ENCODE measurements around the gene SMC3. TPM values are rescaled to one million over a fixed set of nuclear protein-coding genes. Genes with fewer than 3 reads are reported as not detected.
A peak's percentile ranks its signal among the peaks of the same experiment; 100 is the strongest.

SMC3 gene
- total RNA-seq, 1 experiment from 2014 or later = 18.4 TPM

DNA sequence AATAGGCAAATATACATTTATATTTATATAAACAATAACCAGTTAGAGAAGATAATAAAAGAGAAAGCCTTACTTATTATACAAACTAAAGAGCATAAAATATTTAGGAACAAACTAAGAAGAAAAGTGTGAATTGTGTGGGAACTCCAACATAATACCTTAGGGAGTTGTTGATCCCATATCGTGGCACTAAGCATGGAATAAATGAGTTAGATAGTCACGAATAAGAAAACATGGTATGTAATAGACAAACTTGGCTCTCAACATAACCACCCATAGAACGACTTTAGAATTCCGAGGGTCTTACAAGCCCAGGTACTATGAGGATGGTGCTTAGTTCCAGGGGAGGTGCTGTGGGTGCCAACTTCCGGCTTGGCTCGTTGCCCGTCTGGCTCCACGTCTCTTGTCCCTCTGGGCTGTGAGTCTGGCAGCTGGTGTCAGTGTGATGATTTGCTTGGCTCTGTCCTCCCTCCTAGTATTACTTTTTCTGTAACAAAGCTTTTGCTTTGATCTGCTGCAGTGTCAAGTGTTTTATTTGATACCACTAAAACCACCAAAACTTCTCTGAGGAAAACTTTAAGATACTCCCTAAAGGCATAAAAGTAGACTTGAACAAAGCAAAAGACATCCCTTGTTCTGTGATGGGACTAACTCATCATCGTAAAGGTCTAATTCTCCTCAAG is 67.2 kb downstream of the SMC3 start:
- H3K4me2 ChIP-seq (ENCODE audit: low read length) = peak overlapping the region; percentile 67
- no peak overlapping the region for H3K4me3 ChIP-seq (ENCODE audit: low read length)
- H3K4me1 ChIP-seq (ENCODE audit: insufficient read depth, low read length) = peaks cover 20% of the 10 kb centered on the region
- DNase-seq (peak; percentile 34), ATAC-seq (peak; percentile 74)
- CTCF ChIA-PET = no interaction called here
- no peaks in the 10 kb centered on the region for H3K36me3 ChIP-seq (ENCODE audit: low read depth, low read length)
- TF ChIP-seq, protein P1, sequence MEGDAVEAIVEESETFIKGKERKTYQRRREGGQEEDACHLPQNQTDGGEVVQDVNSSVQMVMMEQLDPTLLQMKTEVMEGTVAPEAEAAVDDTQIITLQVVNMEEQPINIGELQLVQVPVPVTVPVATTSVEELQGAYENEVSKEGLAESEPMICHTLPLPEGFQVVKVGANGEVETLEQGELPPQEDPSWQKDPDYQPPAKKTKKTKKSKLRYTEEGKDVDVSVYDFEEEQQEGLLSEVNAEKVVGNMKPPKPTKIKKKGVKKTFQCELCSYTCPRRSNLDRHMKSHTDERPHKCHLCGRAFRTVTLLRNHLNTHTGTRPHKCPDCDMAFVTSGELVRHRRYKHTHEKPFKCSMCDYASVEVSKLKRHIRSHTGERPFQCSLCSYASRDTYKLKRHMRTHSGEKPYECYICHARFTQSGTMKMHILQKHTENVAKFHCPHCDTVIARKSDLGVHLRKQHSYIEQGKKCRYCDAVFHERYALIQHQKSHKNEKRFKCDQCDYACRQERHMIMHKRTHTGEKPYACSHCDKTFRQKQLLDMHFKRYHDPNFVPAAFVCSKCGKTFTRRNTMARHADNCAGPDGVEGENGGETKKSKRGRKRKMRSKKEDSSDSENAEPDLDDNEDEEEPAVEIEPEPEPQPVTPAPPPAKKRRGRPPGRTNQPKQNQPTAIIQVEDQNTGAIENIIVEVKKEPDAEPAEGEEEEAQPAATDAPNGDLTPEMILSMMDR (conservative IDR thresholded peaks at IDR 0.05; ENCODE audit: low read depth, low read length) = no peak
- TF ChIP-seq EZH2phosphoT487 (IDR thresholded peaks at IDR 0.05; ENCODE audit: borderline replicate concordance, low read length) (no peak), EZH2 (IDR thresholded peaks at IDR 0.05; ENCODE audit: low read length, unreplicated experiment) (no peak)
- 0 out of 2 replicates have a peak overlapping the region, but pooled peaks have one; percentile 18 for H2AFZ ChIP-seq (ENCODE audit: low read length)
- BruUV-seq (replicated peaks) = no TSS peak
- no peaks in the 10 kb centered on the region for H3K9me2 ChIP-seq (replicated peaks; ENCODE audit: low read length)
- H3K9ac ChIP-seq (ENCODE audit: low read length) = no peak overlapping the region
- no peaks in the 10 kb centered on the region for H4K20me1 ChIP-seq (ENCODE audit: low read length)
- H3K79me2 ChIP-seq (ENCODE audit: low read length) = no peaks in the 10 kb centered on the region
- H3F3A ChIP-seq (ENCODE audit: low read length, unreplicated experiment) = peaks cover 5% of the 10 kb centered on the region
- POLR2A ChIA-PET (ENCODE audit: unreplicated experiment) = interaction anchor here (0.6 kb wide), 1 partner anchor 9 kb away, joined by 4 read pairs; the partner anchor contains the start of gene RBM20
- H3K9me3 ChIP-seq (ENCODE audit: low read length) = no peaks in the 10 kb centered on the region
- H3K27ac ChIP-seq (ENCODE audit: low read length) = no peak overlapping the region
- H3K27me3 ChIP-seq (ENCODE audit: low read length) = no peaks in the 10 kb centered on the region
- intact Hi-C loops (cut with micrococcal nuclease) = no loop called here

DNA sequence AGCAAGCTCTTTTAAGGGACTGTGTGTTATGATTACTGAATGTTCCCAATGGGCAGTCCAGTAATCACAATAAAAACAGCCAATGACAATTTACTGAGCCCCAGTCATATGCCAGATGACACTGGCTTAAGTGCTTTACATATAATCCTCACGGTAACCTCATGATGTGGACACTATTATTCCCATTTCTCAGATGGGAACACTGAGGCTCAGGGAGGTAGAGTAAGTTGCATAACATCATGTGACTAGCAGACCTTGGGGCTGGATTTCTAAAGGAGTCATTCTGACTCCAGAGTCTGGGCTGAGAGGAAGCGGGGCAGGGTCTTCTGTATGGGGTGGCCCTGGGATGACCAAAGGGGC is 69.1 kb downstream of the SMC3 start:
- ChIA-PET POLR2A (ENCODE audit: unreplicated experiment) (no interaction called here), CTCF (no interaction called here)
- H3K79me2 ChIP-seq (ENCODE audit: low read length) = no peaks in the 10 kb centered on the region
- no peak overlapping the region for H3K4me2 ChIP-seq (ENCODE audit: low read length)
- no peaks in the 10 kb centered on the region for H4K20me1 ChIP-seq (ENCODE audit: low read length)
- H3K4me3 ChIP-seq (ENCODE audit: low read length) = no peak overlapping the region
- no peaks in the 10 kb centered on the region for H3K9me3 ChIP-seq (ENCODE audit: low read length)
- no peak overlapping the region for H2AFZ ChIP-seq (ENCODE audit: low read length)
- BruUV-seq (replicated peaks) = no TSS peak
- no peaks in the 10 kb centered on the region for H3K9me2 ChIP-seq (replicated peaks; ENCODE audit: low read length)
- H3K9ac ChIP-seq (ENCODE audit: low read length) = no peak overlapping the region
- peaks cover 17% of the 10 kb centered on the region for H3K4me1 ChIP-seq (ENCODE audit: insufficient read depth, low read length)
- no peak overlapping the region for H3K27ac ChIP-seq (ENCODE audit: low read length)
- no peak for ATAC-seq
- no peak for DNase-seq
- no peaks in the 10 kb centered on the region for H3K36me3 ChIP-seq (ENCODE audit: low read depth, low read length)
- no peaks in the 10 kb centered on the region for H3F3A ChIP-seq (ENCODE audit: low read length, unreplicated experiment)
- no peaks in the 10 kb centered on the region for H3K27me3 ChIP-seq (ENCODE audit: low read length)
- TF ChIP-seq EZH2phosphoT487 (IDR thresholded peaks at IDR 0.05; ENCODE audit: borderline replicate concordance, low read length) = no peak
- no peak for TF ChIP-seq EZH2 (IDR thresholded peaks at IDR 0.05; ENCODE audit: low read length, unreplicated experiment)
- TF ChIP-seq, protein P1 (conservative IDR thresholded peaks at IDR 0.05; ENCODE audit: low read depth, low read length) = no peak
- intact Hi-C loops (cut with micrococcal nuclease) = no loop called here

DNA sequence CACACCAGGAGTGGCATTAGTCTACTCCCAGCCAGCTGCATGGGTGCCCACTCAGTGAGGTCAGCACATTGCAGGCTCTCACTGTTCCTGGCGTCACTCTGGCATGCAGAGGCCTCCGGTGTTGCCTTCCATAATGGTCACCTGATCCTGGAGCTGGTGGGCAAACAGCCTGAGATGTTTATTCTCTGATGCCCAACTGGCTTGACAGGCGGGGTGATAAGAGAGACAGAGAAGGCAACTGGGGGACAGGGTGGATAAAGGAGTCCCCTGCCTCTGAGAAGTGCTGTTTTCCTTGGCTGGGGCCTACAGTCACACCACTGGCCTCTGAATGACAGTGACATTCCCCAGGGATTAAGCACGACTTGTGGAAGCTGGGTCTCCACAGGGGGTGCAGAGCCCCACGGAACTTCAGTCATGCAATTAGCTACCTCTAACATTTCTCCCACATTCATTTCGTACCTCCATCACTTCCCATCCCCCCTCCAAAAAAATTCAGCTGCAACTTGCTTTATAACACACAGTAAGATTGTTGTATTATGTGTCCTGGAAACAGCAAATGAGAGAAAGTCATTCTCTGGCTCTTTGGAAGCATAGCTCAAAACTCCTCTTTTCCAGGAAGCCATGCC is 69.5 kb downstream of the SMC3 start:
- Histone ChIP-seq H3K4me1 (ENCODE audit: insufficient read depth, low read length) (peaks cover 20% of the 10 kb centered on the region), H4K20me1 (ENCODE audit: low read length) (no peaks in the 10 kb centered on the region), H3K27me3 (ENCODE audit: low read length) (no peaks in the 10 kb centered on the region), H2AFZ (ENCODE audit: low read length) (no peak overlapping the region), H3K36me3 (ENCODE audit: low read depth, low read length) (no peaks in the 10 kb centered on the region), H3K9me3 (ENCODE audit: low read length) (no peaks in the 10 kb centered on the region), H3K4me3 (ENCODE audit: low read length) (no peak overlapping the region), H3K27ac (ENCODE audit: low read length) (no peak overlapping the region), H3K9ac (ENCODE audit: low read length) (no peak overlapping the region), H3K4me2 (ENCODE audit: low read length) (no peak overlapping the region), H3F3A (ENCODE audit: low read length, unreplicated experiment) (no peaks in the 10 kb centered on the region), H3K9me2 (replicated peaks; ENCODE audit: low read length) (no peaks in the 10 kb centered on the region), H3K79me2 (ENCODE audit: low read length) (no peaks in the 10 kb centered on the region)
- DNase-seq = no peak
- POLR2A ChIA-PET (ENCODE audit: unreplicated experiment) = no interaction called here
- CTCF ChIA-PET = interaction anchor here (0.7 kb wide), 1 partner anchor 332 kb away, joined by 23 read pairs; the partner anchor contains the start of gene SMNDC1
- no peak for TF ChIP-seq EZH2 (IDR thresholded peaks at IDR 0.05; ENCODE audit: low read length, unreplicated experiment)
- no peak for TF ChIP-seq EZH2phosphoT487 (IDR thresholded peaks at IDR 0.05; ENCODE audit: borderline replicate concordance, low read length)
- TF ChIP-seq, protein P1 (conservative IDR thresholded peaks at IDR 0.05; ENCODE audit: low read depth, low read length) = no peak
- intact Hi-C loops (cut with micrococcal nuclease) = no loop called here
- no peak for ATAC-seq
- BruUV-seq (replicated peaks) = no TSS peak
